Raji (cell line): ENCODE measurements around the gene ZNF697.

Experiments
- POLR2A ChIP-seq: IDR thresholded peaks from 2 replicates; pipeline ENCODE4 v1.6.1; 2011; ENCODE audit warnings: low read depth, low read length, control low read depth; ENCODE audit not compliant: insufficient read depth

Gene ZNF697

DNA sequence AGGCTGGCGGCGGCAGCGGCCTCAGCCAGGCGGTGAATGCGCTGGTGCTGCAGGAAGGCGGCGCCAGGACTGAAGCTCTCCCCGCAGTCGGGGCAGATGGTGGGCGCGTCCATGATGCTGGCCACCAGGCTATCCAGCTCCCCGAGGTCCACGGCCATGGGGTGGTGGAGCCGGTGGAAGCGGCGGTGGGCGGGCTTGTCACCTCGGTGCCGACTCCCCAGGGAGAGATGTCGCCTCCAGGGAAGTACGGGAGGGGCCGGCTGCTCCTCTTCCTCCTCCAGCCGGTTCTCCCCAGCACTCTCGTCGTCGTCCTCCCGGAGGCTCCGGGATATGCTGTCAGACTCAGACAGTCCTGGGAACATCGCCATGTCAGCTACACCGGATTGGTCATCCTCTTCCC, 24.4 kb downstream of the ZNF697 start:
- no peak for TF ChIP-seq POLR2A

DNA sequence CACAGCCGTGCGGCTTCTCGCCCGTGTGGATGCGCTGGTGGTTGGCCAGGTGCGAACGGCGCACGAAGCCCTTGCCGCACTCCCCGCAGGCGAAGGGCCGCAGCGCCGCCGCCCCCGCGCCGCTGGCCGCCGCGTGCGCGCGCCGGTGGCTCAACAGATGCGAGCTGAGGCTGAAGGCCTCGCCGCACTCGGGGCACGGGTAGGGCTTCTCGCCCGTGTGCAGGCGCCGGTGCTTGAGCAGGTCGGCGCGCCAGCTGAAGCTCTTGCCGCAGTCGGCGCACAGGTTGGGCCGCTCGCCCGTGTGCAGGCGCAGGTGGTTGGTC, 24.9 kb downstream of the ZNF697 start:
- no peak for TF ChIP-seq POLR2A

- no peak for TF ChIP-seq POLR2A
Observed at GRCh38 chr1:119622311-119623192, 25.5 kb downstream of the ZNF697 start.

GRCh38 chr1:119621705-119622104, 26.4 kb downstream of the ZNF697 start:
- TF ChIP-seq POLR2A = no peak

DNA sequence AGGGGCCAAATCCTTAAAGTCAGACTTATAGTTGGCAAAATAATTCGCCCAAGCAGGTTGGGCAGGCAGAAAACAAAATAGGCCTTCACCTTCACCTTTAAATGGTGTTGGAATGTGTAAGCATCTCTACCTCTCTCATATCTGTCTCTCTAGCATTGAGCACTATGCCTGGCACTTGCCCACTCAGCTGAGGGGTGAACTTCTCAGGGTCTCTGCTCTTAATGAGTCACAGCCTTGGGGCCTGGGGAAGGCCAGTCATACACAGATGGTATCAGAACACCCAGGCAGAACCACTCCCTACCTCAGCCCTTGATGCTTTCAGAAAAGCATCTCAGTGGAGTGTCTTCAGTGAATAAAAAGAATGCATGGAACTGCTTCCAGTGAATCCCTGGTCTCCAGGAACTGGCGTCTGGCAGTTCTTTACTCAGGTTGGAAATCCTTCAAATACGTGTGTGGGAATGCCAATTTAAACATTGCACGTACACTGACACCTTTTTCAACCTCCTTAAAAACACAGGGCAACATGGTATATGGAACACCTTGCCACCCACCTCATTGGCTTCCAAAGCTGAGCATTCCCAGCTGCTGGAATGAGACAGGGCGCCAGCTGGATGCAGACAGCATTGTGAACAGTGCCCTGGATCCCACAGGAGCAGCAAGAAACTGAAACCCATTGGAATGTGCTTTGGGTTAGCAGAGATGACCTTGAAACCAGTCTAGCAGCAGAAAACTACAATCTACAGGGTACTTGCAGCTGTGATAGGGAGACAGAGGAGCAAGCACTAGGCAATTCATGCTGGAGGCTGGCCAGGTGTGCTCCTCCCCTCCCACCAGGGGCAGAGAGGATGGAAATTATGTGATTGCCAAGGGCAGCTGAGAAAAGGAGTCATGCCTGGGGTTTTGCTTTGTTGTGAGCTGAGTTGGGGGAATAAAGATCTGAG, 30.0 kb downstream of the ZNF697 start:
- TF ChIP-seq POLR2A = no peak

- no peak for TF ChIP-seq POLR2A
Observed at GRCh38 chr1:119613769-119614720, 34.0 kb downstream of the ZNF697 start.

- no peak for TF ChIP-seq POLR2A
Observed at GRCh38 chr1:119611701-119612113, 36.4 kb downstream of the ZNF697 start.

DNA sequence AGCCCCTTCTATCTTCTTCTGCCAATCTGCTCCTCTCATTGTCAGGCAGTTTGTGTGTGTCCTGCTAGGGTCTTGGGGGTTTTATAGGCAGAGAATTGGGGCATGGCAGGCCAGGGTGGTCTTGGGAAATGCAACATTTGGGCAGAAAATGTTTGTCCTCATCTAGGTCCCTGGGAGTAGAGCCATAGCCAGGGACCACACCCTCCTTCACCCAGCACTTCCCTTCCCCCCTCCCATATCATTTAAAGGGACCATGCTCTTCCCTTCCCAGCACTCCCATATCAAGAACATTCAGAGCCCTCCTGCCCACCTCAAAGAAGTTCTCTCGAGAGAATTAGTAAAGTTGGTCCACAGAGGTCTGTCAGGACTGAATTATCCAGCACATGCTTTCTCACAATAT, 41.7 kb downstream of the ZNF697 start:
- TF ChIP-seq POLR2A = no peak

DNA sequence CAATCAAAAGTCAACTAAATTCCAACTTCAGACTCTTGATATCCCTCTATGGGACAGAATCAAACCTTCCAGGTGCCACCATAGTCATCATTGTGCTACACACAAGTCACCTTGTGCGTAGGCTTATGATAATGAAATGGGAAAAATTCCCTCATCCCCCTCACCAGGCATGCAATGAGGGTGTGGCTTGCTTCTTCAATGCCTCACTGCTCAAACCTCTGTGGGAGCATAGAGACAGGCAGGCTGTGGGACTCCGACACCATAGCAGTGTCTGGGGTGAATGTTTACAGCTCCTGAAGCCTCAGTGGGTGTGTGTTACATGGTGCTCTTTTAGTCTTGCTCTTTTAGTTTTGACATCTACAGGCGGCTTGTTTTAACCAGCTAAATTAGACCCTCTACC, 42.4 kb downstream of the ZNF697 start:
- no peak for TF ChIP-seq POLR2A

- no peak for TF ChIP-seq POLR2A
Observed at GRCh38 chr1:119603695-119604094, 44.4 kb downstream of the ZNF697 start.

- no peak for TF ChIP-seq POLR2A
Observed at GRCh38 chr1:119602169-119602568, 45.9 kb downstream of the ZNF697 start.

DNA sequence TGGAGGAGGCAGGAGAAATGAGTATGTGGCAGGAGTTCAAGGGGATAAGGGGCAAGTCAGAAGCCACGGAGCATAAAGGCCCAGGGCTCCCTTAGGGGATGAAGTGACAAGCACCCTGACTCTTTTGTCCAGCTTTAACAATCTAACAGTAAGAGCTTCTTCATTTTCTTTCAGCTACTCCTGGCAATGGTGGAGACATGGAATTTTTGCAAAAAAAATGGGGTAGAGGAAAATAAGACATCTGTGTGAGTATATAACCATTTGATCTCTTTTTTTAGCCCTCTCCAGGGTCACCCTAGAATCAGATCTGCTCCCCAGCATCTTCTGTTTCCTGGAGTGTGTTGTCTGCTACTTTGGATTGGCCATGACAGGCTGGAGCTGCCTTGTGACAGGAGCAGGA, 47.1 kb downstream of the ZNF697 start:
- TF ChIP-seq POLR2A = no peak

DNA sequence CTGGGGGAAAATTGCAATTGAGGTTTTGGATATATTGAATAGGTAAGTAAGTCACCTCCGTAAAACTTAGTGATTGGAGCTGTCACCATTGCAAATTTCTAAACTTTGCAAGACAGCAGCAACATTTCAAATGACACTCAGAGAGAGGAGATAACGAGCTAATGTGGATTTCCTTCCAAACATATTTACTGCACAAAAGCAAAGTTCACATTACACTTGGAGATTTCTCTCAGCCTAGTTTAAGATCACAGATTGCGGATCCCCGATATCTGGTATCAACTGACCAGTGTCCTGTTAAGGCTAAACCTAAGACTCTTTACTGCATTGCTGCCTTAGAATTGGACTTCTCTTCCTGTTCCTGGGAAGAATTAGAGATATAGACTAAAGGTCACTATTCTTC, 47.5 kb downstream of the ZNF697 start:
- no peak for TF ChIP-seq POLR2A

GRCh38 chr1:119595606-119596005, 52.5 kb downstream of the ZNF697 start:
- TF ChIP-seq POLR2A = no peak

DNA sequence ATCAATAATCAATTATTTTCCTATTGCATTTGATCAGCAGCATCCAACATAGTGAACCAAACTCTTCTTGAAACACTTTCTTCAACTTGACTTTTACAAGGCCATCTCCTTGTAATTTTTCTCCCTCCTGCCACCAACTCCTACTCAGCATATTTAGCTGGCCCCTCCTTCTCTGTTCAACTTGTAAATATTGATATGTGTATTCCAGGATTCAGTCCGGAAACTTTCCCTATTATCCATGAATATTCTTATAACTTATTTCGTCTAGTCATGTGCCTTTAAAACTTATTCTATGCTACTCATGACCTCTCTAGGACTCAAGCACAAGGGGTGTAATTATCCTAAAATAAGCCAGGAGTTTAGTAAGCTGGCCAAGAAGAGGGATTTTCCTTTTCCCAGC, 52.9 kb downstream of the ZNF697 start:
- no peak for TF ChIP-seq POLR2A
